SU-DHL-6 (cell line): Measurements from ENCODE around the gene GPD1.
A peak's percentile ranks its signal among the peaks of the same experiment; 100 is the strongest.

Experiments
- H2AFZ ChIP-seq: fragments of 200-600 bp; sonication (generic); 2 replicates; pipeline ENCODE4 v1.6.1; 2014; ENCODE audit warnings: low read depth, mild to moderate bottlenecking, moderate library complexity, mixed read lengths, antibody characterized with exemption, low read length; ENCODE audit not compliant: severe bottlenecking
- H3F3A ChIP-seq: fragments of 200-600 bp; shearing (Covaris generic); 2 replicates; pipeline ENCODE4 v1.6.0; 2016; ENCODE audit warnings: antibody characterized with exemption, mild to moderate bottlenecking; ENCODE audit not compliant: insufficient read depth
- H3K27ac ChIP-seq: fragments of 200-600 bp; sonication (generic); 2 replicates; pipeline ENCODE4 v1.5.1; 2016; ENCODE audit warnings: low read depth, mild to moderate bottlenecking, low read length, moderate library complexity, mixed read lengths
- H3K27me3 ChIP-seq: fragments of 200-600 bp; sonication (generic), shearing (Covaris generic); 2 replicates; pipeline ENCODE4 v1.6.0; 2014; ENCODE audit warnings: mild to moderate bottlenecking, low read length
- H3K36me3 ChIP-seq: fragments of 200-600 bp; sonication (generic); 2 replicates; pipeline ENCODE4 v1.6.1; 2014; ENCODE audit warnings: mild to moderate bottlenecking, low read length, mixed read lengths
- H3K4me2 ChIP-seq: fragments of 300-600, 200-600 bp; shearing (Covaris generic), sonication (generic); 2 replicates; pipeline ENCODE4 v1.6.0; 2014; ENCODE audit warnings: low read length, low read depth, mild to moderate bottlenecking; ENCODE audit not compliant: poor library complexity, severe bottlenecking
- H3K4me3 ChIP-seq: fragments of 200-600 bp; sonication (generic); 2 replicates; pipeline ENCODE4 v1.5.1; 2014; ENCODE audit warnings: antibody characterized with exemption, low read length, mild to moderate bottlenecking, mixed read lengths; ENCODE audit not compliant: insufficient read depth, poor library complexity, severe bottlenecking
- H3K79me2 ChIP-seq: fragments of 200-600 bp; sonication (generic); 2 replicates; pipeline ENCODE4 v1.6.1; 2014; ENCODE audit warnings: mild to moderate bottlenecking, low read length, moderate library complexity; ENCODE audit not compliant: insufficient read depth
- H3K9ac ChIP-seq: fragments of 200-600 bp; sonication (generic); 2 replicates; pipeline ENCODE4 v1.7.0; 2014; ENCODE audit warnings: mild to moderate bottlenecking, low read length
- H3K9me2 ChIP-seq: fragments of 200-600 bp; sonication (generic); replicated peaks from 2 replicates; pipeline ENCODE4 v1.6.1; 2014; ENCODE audit warnings: low read length; ENCODE audit not compliant: insufficient read depth
- H3K9me3 ChIP-seq: fragments of 200-600 bp; sonication (generic); 2 replicates; pipeline ENCODE4 v1.6.1; 2014; ENCODE audit warnings: low read length, mixed read lengths; ENCODE audit not compliant: insufficient read depth
- H4K20me1 ChIP-seq: fragments of 200-600 bp; sonication (generic); 2 replicates; pipeline ENCODE4 v1.6.1; 2014; ENCODE audit warnings: low read depth, mild to moderate bottlenecking, antibody characterized with exemption, low read length, moderate library complexity, mixed read lengths
- CTCF ChIP-seq: fragments of 200-600 bp; sonication (generic); IDR thresholded peaks from one replicate; pipeline ENCODE4 v1.5.1; 2017; ENCODE audit warnings: antibody characterized with exemption, mild to moderate bottlenecking, low read length, moderate library complexity; ENCODE audit not compliant: insufficient read depth, poor library complexity, severe bottlenecking
- EZH2phosphoT487 ChIP-seq: fragments of 200-600 bp; sonication (generic), shearing (Covaris generic); conservative IDR thresholded peaks from 2 replicates; pipeline ENCODE4 v1.6.1; 2018; ENCODE audit warnings: mild to moderate bottlenecking, antibody characterized with exemption, low read length, moderate library complexity, mixed read lengths

Gene GPD1

GRCh38 chr12:50073712-50074111, 30.1 kb upstream of the GPD1 start:
- H3K9me2 ChIP-seq, result no peaks in the 10 kb centered on the region
- no peak overlapping the region for H3K9ac ChIP-seq
- no peaks in the 10 kb centered on the region for H3K9me3 ChIP-seq
- H3K4me3 ChIP-seq, result no peak overlapping the region
- TF ChIP-seq EZH2phosphoT487 (no peak), CTCF (no peak)
- H2AFZ ChIP-seq, result no peak overlapping the region
- H3K27ac ChIP-seq, result no peak overlapping the region
- no peaks in the 10 kb centered on the region for H3K27me3 ChIP-seq
- no peaks in the 10 kb centered on the region for H3F3A ChIP-seq
- H3K79me2 ChIP-seq, result no peaks in the 10 kb centered on the region
- no peak overlapping the region for H3K4me2 ChIP-seq
- no peaks in the 10 kb centered on the region for H3K36me3 ChIP-seq
- H4K20me1 ChIP-seq, result no peaks in the 10 kb centered on the region

- H3K36me3 ChIP-seq, result no peaks in the 10 kb centered on the region
- H3K9me2 ChIP-seq, result no peaks in the 10 kb centered on the region
- no peaks in the 10 kb centered on the region for H3K27me3 ChIP-seq
- no peak overlapping the region for H3K27ac ChIP-seq
- no peak for TF ChIP-seq EZH2phosphoT487
- TF ChIP-seq CTCF, result peak; percentile 81
- H2AFZ ChIP-seq, result no peak overlapping the region
- no peaks in the 10 kb centered on the region for H3F3A ChIP-seq
- no peaks in the 10 kb centered on the region for H3K79me2 ChIP-seq
- H3K4me2 ChIP-seq, result no peak overlapping the region
- no peaks in the 10 kb centered on the region for H3K9me3 ChIP-seq
- no peaks in the 10 kb centered on the region for H4K20me1 ChIP-seq
- no peak overlapping the region for H3K9ac ChIP-seq
- no peak overlapping the region for H3K4me3 ChIP-seq
Observed at GRCh38 chr12:50074936-50075807, 28.6 kb upstream of the GPD1 start.

- Histone ChIP-seq H3K9ac (no peak overlapping the region), H3K9me3 (no peaks in the 10 kb centered on the region)
Observed at GRCh38 chr12:50075808-50076170, 28.0 kb upstream of the GPD1 start.

More at GRCh38 chr12:50075808-50076170, 28.0 kb upstream of the GPD1 start:
- H3K4me2 ChIP-seq, result no peak overlapping the region
- no peaks in the 10 kb centered on the region for H3K9me2 ChIP-seq
- TF ChIP-seq CTCF (no peak), EZH2phosphoT487 (no peak)
- no peak overlapping the region for H3K27ac ChIP-seq
- H4K20me1 ChIP-seq, result no peaks in the 10 kb centered on the region
- no peaks in the 10 kb centered on the region for H3F3A ChIP-seq
- H3K27me3 ChIP-seq, result no peaks in the 10 kb centered on the region
- H2AFZ ChIP-seq, result no peak overlapping the region
- H3K4me3 ChIP-seq, result no peak overlapping the region
- H3K36me3 ChIP-seq, result no peaks in the 10 kb centered on the region
- no peaks in the 10 kb centered on the region for H3K79me2 ChIP-seq
